Lower leg skin (tissue), 4 donors: Measurements from ENCODE around the gene PRPS1. TPM values are rescaled to one million over a fixed set of nuclear protein-coding genes. Genes with fewer than 3 reads are reported as not detected.

Experiments used
- DNase-seq, 2 donors: peaks; one replicate each; pipeline ENCODE4 v3.0.0-alpha.2; 2019; ENCODE audit warnings: low spot score in 2 of 2
- H3K4me3 ChIP-seq: fragments of 200-600 bp; sonication (generic); 2 replicates; pipeline ENCODE4 v1.5.1; 2017; ENCODE audit warnings: mild to moderate bottlenecking, low read depth; ENCODE audit not compliant: poor library complexity, severe bottlenecking
- POLR2A ChIP-seq, 2 donors: fragments of 450-650 bp; IDR thresholded peaks; one replicate each; pipeline ENCODE4 v1.6.1; 2016 to 2017; ENCODE audit warnings: antibody characterized with exemption in 2 of 2, mild to moderate bottlenecking in 1 of 2, moderate library complexity in 1 of 2
- WGBS, 2 donors: methylation state at CpG; one replicate each; pipeline ENCODE4 v1.1.5; 2018; 5-methylcytosine and 5-hydroxymethylcytosine counted together
- intact Hi-C: fragments of 100-400 bp; cut with DNase I; formaldehyde crosslinking; loops from one replicate; pipeline ENCODE4 v1.15.0; 2023; ENCODE audit warnings: low total_unique reads
- total RNA-seq, 4 donors: library from RNA; depleted of rRNA; stranded (reverse); fragments of >200 nt; gene quantifications; one replicate each; pipeline ENCODE4 v1.1.0, GENCODE V29; 2016
- TF ChIP-seq, protein P1 (sequence below), 3 donors: fragments of 450-650 bp; IDR thresholded peaks; one replicate each; pipeline ENCODE4 v1.5.1; 2016; ENCODE audit warnings: antibody characterized with exemption in 3 of 3, mild to moderate bottlenecking in 3 of 3, moderate library complexity in 2 of 3

PRPS1 gene
- total RNA-seq: 10 to 100 TPM in 1 of 4 donors, 1 to 10 TPM in 3; 7.1 to 10.8 (median 8.0) TPM

DNA sequence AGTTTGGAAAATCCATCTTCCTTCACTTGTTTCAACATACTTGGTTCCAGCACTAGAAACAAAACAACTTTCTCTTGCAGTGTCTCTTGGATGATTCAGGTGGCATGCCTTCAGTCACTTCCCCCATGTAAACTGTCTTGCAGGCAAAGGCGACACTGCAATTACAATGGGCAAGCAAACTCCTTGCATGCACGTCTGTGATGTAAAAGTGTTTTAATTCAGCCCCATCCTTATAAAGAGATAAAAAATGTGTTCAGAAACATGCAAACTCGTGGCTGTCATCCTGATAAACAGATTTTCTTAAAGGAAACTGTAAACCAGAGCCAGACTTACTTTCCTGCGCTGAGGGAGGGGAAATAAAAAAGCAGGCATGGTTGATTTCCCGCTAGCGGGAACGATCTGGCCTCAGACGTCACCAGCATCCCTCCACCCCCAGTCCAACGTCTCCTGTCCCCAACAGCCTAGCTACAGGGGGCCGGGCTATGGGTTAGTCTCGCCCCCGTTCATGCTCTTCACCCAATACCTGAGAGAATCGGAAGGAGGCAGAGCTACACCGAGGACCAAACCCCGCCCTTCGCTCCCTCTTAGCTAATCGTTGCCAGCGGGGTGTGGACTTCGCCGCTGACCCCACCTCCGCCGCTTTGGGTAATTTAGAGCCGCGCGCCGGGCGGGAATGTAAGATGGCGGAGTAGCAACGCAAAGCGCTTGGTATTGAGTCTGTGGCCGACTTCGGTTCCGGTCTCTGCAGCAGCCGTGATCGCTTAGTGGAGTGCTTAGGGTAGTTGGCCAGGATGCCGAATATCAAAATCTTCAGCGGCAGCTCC, at the start of gene PRPS1:
Gene PRPS1 (plus strand): TSS at position 673 of the 824 bp plus-strand sequence. CDS start 119 bp downstream, at position 792.
- TF ChIP-seq, protein P1, sequence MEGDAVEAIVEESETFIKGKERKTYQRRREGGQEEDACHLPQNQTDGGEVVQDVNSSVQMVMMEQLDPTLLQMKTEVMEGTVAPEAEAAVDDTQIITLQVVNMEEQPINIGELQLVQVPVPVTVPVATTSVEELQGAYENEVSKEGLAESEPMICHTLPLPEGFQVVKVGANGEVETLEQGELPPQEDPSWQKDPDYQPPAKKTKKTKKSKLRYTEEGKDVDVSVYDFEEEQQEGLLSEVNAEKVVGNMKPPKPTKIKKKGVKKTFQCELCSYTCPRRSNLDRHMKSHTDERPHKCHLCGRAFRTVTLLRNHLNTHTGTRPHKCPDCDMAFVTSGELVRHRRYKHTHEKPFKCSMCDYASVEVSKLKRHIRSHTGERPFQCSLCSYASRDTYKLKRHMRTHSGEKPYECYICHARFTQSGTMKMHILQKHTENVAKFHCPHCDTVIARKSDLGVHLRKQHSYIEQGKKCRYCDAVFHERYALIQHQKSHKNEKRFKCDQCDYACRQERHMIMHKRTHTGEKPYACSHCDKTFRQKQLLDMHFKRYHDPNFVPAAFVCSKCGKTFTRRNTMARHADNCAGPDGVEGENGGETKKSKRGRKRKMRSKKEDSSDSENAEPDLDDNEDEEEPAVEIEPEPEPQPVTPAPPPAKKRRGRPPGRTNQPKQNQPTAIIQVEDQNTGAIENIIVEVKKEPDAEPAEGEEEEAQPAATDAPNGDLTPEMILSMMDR (IDR thresholded peaks at IDR 0.05): no peak
- TF ChIP-seq POLR2A (IDR thresholded peaks at IDR 0.05): no peak

DNA sequence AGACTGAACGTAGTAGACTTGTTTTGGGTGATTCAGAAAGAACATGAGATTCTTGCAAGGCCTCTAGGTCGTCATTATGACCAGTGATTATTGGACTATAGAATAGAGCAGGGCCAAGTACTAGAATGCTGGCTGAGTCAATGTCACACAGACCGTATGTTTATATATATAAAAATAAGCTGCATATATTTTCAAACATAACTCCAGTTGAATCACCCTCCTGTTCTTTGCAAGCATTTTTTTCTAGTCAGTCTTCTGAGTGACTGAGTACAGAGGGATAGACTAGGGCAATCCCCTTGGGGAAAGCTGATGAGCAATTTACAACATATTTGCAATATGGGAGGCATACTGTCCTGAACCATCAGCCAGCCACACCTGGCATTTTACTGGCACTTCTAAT, 48.4 kb upstream of the PRPS1 start:
- DNase-seq: no peak
- no peak overlapping the region for H3K4me3 ChIP-seq
- intact Hi-C loops: loop anchor here (5.0 kb wide), 1 partner anchor 1497 kb away; no protein-coding TSS in a partner anchor
- TF ChIP-seq, protein P1 (IDR thresholded peaks at IDR 0.05): no peak
- no peak for TF ChIP-seq POLR2A (IDR thresholded peaks at IDR 0.05)
- WGBS, 2 donors: 74 to 87% methylated on average over 3 of the region's 3 CpGs

More for the DNA sequence above, at the start of gene PRPS1:
- DNase-seq: peak; percentile 89 to 96
- 3 to 44% methylated on average over 18 to 37 of the region's 37 CpGs for WGBS, 2 donors
- intact Hi-C loops: no loop called here
- H3K4me3 ChIP-seq: peak within 1 kb of the TSS; percentile 47

DNA sequence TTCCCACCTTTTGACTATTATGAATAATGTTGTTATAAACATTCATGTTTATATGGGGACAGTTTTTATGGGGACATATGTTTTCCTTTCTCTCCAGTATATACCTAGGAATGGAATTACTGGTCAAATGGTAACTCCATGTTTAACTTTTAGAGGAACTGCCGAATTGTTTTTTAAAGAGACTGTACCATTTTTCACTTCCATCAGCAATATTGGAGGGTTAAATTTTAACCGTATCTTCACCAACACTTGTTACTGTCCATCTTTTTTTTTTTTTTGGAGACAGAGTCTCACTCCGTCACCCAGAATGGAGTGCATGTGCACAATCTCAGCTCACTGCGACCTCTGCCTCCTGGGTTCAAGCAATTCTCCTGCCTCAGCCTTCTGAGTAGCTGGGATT, 46.4 kb upstream of the PRPS1 start:
- 89 to 91% methylated on average over 4 of the region's 4 CpGs for WGBS, 2 donors
- no peak overlapping the region for H3K4me3 ChIP-seq
- TF ChIP-seq, protein P1 (IDR thresholded peaks at IDR 0.05): no peak
- TF ChIP-seq POLR2A (IDR thresholded peaks at IDR 0.05): no peak
- DNase-seq: no peak
- intact Hi-C loops: no loop called here

DNA sequence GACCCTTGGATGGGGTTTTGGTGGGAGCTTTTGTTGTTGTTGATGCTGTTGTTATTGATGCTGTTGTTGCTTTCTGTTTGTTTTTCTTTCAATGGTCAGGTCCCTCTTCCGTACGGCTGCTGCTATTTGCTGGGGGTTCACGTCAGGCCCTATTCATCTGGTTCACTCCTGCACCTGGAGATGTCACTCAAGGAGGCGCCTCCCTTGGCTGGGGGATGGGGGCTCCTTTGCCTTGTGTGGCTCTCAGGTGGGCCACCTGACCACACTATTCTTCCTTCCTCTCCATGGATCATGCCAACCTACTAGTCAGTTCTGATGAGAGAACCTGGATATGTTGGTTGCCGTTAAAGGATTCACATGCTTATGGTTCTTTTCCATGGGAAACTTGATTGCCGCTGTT, 39.1 kb upstream of the PRPS1 start:
- peak in 1 of 2 donors; percentile 72 for DNase-seq
- 89 to 91% methylated on average over 6 of the region's 6 CpGs for WGBS, 2 donors
- TF ChIP-seq, protein P1 (IDR thresholded peaks at IDR 0.05): no peak
- TF ChIP-seq POLR2A (IDR thresholded peaks at IDR 0.05): no peak
- intact Hi-C loops: no loop called here
- no peak overlapping the region for H3K4me3 ChIP-seq

DNA sequence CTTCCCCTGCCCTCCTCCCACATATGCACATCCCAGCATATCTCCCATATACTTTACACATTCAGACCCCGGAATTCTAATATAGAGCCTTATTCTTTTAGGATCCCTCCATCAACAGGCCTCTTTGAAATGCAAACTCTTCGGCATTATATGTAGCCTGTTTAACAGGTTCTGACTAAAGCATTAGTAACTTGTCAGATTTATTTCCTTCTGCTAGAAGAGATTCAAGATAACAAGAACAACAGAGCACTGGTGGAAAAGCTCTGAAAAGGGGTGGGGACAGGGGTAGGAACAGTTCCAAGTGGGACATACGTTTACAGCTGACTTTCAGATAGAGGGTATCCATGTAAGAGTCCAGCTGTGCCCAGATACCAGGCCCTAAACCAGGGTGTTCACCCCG, 31.7 kb upstream of the PRPS1 start:
- WGBS, 2 donors: 54 to 59% methylated on average over 4 of the region's 4 CpGs
- no peak overlapping the region for H3K4me3 ChIP-seq
- no peak for DNase-seq
- TF ChIP-seq, protein P1 (IDR thresholded peaks at IDR 0.05): no peak
- TF ChIP-seq POLR2A (IDR thresholded peaks at IDR 0.05): no peak
- intact Hi-C loops: no loop called here
